HCT116 (cell line): Measurements from ENCODE around the gene MRGPRX1.

Source experiments
- TF ChIP-seq, protein P1 (sequence below), 3 experiments: fragments of 200-600 bp in 1 of 3; sonication (generic) in 1 of 3; IDR thresholded peaks in 2 of 3; conservative IDR thresholded peaks in 1 of 3; 2 replicates each; pipeline ENCODE4 v1.5.1; 2012 to 2017; ENCODE audit warnings: low read depth in 2 of 3, low read length in 2 of 3, antibody characterized with exemption in 1 of 3, borderline replicate concordance in 1 of 3, control low read depth in 1 of 3, mild to moderate bottlenecking in 1 of 3, mixed read lengths in 1 of 3, mixed run types in 1 of 3, moderate library complexity in 1 of 3; ENCODE audit not compliant: insufficient read depth in 1 of 3
- TF ChIP-seq, protein P2 (sequence below): IDR thresholded peaks from 2 replicates; pipeline ENCODE4 v1.6.1; 2012

DNA sequence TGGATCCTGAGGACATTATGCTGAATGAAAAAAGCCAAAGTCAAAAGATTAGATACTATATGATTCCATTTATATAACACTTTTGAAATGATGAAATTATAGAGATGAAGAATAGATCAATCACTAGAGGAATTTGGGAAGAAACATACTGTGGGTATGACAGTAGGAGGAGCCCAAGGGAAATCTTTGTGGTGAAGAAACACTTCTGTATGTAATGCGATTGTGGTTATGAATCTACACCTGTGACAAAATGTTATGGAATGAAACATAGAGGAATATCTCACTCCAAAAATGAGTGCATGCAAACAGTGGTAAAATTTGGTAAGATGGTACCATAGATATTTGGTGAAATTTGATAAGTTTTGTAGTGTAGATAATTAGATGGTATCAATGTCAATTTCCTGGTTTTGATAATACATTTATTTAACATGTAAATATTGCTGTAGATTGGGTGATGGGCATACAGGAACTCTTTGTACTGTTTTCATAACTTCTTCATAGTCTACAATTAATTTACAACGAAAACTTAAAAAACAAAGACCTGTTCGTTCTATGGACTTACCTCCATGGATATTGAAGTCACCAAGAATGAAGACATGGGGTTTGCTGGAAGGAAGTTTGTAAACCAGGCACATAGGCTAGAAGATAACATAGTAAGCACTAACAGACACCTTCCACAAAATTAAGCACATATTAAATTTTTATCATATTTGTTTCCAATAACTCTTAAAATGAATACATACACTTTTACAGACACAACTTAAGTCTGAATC is 11.5 kb downstream of the MRGPRX1 start:
- TF ChIP-seq, protein P1, sequence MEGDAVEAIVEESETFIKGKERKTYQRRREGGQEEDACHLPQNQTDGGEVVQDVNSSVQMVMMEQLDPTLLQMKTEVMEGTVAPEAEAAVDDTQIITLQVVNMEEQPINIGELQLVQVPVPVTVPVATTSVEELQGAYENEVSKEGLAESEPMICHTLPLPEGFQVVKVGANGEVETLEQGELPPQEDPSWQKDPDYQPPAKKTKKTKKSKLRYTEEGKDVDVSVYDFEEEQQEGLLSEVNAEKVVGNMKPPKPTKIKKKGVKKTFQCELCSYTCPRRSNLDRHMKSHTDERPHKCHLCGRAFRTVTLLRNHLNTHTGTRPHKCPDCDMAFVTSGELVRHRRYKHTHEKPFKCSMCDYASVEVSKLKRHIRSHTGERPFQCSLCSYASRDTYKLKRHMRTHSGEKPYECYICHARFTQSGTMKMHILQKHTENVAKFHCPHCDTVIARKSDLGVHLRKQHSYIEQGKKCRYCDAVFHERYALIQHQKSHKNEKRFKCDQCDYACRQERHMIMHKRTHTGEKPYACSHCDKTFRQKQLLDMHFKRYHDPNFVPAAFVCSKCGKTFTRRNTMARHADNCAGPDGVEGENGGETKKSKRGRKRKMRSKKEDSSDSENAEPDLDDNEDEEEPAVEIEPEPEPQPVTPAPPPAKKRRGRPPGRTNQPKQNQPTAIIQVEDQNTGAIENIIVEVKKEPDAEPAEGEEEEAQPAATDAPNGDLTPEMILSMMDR (IDR thresholded peaks at IDR 0.05 in 2 of 3, conservative IDR thresholded peaks at IDR 0.05 in 1 of 3; ENCODE audit: borderline replicate concordance in 1 of 3, insufficient read depth in 1 of 3, low read depth in 2 of 3, low read length in 2 of 3), result no peak
- TF ChIP-seq, protein P2, sequence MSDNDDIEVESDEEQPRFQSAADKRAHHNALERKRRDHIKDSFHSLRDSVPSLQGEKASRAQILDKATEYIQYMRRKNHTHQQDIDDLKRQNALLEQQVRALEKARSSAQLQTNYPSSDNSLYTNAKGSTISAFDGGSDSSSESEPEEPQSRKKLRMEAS, result no peak
